EL (cell line): Measurements from ENCODE around the gene MRPL1.
"Not testable (repeated sequence)": the region's sequence is repeated elsewhere in the genome, so short reads cannot be mapped to it uniquely, and the experiment has no call there.

Source experiments
- DNase-seq: peaks from one replicate; pipeline ENCODE4 v3.0.0-alpha.2; 2016

MRPL1 gene

DNA sequence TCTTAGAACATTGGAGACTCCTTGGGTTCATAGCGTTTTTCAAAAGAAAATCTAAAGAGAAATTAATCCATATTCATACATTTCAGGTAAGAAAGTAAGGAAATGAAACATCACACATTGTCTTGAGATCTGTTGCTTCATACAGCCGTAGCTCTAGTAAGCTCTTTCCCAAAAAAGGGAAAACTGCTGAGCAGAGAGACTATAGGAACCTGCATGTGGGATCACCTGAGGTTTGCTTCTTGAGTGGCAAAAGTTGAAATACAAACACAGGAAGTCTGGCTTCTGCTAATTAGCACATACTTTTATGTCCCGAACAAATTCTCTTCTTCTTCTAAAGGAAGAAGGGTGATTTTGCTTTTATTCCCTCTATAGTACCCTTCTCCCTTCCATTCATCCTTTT, 57.7 kb downstream of the MRPL1 start:
- no peak for DNase-seq

DNA sequence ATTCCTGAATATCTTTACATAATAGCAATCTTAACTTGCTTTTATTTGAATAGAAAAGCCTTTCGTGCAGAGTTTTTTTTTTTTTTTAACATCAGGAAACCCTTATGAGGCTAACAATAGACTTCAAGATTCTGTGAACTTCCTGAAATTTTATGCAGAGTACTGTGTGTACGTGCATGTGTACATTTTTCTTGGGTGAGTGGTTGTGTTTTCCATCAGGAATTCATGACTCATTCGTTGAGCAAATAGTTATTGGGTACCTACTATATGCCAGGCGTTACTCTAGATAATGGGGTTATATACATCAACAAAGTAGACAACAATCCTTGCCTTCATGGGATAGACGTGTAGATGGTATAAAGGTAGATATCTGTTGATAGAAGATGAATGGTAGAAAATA, 59.1 kb downstream of the MRPL1 start:
- DNase-seq, result peak; percentile 91

DNA sequence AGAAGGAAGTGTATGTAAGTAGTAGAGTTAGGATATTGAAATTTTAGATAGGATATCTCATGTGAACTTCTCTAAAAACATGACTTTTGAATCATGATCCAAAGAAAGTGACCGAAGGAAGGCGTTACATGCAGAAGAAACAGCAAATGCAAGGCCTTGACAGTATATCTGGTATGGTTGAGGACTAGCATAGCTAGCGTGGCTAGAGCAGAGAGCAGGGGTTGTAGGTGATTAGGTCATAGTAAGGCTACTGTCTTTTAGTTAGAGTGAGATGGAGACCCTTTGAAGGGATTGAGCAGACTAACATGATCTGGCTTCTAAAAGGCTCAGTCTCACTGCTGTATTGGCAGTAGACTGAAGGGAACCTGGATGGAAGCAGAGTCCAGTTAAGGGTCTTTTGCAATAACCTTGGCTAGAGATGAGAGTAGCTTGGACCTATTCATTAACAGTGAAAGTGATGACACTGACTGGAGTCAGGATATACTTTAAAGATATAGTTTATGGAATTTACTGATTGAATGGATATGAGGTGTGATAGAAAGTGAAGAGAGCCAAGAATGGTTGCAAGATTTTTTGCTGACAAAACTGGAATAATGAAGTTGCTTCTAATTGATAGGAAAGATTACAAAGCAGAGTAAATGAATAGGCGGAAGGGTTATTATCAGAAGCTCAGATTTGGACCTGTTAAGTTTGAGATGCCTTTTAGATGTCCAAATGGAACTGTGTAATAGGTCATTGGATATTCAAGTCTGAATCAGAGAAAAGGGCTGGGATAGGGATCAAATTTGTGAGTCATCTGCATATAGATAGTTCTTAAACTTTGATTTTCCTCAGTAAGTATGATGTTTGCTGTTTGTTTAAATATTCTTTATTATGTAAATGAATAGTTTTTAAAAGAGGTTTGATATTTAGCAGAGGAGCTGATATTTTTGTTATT, 59.8 kb downstream of the MRPL1 start:
- DNase-seq, result peak; percentile 47

DNA sequence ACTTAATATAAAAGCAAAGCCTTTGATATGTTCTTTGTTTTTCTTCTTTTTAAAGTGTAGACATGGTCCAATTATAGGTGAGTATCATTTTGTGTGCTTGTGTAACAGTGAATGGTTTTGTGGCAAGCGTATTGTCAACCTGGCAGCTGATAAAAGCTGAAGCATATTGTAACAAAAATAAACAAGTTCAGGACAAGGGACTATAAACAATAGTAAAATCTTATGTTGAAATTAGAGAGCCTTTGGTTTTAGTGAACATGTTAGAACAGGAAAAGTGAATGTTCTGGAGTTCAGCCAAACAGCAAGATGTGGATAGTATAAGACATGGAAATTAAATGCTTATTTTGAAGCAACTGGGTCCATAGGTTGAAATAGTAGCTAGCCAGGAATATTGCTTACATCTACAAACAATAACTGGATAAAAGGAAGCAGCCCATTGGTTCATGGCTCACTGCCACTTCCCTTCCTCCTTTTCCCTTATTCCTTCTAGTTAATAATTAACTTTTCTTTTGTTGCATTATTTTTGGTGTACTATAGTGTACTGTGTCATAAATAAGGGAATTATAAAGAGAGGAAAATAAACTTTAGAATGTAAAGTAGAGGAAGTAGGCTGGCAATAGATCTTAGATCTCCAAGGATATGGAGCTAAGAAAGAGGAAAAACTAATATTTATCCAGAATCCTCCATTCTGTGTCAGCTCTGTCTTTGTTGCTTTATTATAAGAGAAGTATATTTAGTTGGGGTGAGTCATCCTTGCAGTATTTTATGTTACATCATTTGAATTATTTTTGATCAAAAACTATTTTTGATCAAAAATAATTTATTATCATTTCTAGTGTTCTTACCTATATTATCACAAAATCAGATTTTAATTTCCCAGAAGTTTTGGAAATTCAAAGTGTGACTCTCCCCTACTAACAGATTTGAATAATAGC, 65.6 kb downstream of the MRPL1 start:
- peak; percentile 12 for DNase-seq

DNA sequence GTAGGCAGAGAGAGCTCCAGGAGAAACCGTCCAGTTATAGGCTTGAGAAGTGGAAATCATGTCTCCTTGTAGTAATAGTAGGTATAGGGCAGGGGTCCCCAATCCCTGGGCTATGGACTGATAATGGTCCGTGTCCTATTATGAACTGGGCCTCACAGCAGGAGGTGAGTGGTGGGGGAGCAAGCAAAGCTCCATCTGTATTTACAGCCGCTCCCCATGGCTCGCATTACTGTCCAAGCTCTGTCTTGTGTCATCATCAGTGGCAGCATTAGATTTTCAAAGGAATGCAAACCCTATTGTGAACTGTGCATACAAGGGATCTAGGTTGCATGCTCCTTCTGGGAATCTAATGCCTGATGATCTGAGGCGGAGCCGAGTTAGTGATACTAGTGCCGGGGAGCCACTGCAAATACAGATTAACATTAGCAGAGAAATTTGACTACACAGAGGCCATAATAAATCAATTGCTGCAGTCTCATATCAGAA, 67.6 kb downstream of the MRPL1 start:
- no peak for DNase-seq

DNA sequence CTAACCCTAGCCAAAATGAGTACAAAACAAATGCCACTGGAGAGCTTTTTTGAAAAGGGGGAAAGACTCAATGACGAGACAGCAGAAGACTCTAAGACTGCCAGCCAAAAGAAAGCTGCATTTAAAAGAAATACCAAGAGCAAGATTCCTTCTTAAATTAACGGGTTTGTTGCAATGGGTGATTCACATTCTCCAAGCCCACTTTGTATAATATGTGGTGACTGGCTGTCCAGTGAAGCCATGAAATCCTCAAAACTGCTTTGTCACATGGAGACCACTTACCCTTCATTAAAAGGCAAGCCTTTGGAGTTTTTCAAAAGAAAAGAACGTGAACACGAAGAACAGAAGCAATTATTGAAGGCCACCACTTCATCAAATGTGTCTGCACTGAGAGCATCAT, 68.2 kb downstream of the MRPL1 start:
- no peak for DNase-seq

DNA sequence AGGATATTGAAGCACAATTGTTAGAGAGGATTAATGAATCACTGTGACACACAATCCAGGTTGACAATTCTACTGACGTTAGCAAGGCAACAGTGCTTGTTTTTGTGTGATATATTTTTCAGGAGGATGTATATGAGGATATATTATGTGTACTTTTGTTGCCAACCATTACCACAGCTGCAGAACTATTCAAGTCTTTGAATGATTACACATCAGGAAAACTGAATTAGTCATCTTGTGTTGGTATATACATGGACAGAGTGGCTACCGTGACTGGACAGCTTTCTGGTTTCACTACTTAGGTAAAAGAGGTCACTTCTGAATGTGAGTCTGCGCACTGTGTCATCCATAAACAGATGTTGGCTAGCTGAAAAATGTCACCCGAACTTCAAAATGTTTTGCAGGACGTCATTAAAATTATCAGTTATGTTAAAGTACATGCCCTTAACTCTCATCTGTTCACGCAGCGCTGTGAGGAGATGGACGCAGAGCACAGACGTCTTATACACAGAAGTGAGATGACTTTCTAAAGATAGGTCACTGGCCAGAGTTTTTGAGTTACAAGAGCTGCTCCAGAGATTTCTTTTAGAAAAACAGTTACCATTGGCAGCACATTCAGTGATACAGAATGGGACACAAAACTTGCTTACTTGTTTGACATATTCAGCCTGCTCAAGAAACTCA, 69.0 kb downstream of the MRPL1 start:
- peak; percentile 67 for DNase-seq

DNA sequence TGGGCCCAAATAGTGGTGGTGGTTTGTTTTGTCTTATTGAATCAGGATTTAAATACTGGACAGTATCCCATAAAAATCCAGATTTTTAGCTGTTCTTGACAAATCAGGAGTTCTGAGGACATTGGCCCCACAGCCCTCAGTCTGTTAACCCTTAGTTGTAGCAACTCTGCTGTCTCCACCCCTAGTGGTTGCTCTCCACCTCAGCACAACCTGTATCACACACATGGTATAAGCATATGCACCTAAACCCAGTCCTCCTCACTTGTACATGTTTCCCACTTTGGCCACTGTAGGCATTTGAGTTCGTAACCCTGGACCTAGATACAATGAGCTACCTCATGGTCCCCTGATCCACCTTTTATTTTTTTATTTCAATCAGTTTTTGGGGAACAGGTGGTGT, 75.9 kb downstream of the MRPL1 start:
- no peak for DNase-seq

DNA sequence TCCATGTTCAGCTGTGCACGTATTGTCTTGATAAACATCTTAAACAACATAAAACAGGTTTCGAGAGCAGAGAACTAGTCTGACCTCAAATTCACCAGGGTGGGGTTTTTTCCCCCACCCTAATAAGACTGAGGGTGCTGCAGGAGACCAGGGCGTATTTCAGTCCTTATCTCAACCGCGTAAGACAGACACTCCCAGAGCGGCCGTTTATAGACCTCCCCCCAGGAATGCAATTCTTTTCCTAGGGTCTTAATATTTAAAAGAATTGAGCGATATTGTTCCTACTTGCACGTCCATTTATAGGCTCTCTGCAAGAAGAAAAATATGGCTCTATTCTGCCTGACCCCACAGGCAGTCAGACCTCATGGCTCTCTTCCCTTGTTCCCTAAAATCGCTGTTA, 83.3 kb downstream of the MRPL1 start:
- DNase-seq, result not testable (repeated sequence)

DNA sequence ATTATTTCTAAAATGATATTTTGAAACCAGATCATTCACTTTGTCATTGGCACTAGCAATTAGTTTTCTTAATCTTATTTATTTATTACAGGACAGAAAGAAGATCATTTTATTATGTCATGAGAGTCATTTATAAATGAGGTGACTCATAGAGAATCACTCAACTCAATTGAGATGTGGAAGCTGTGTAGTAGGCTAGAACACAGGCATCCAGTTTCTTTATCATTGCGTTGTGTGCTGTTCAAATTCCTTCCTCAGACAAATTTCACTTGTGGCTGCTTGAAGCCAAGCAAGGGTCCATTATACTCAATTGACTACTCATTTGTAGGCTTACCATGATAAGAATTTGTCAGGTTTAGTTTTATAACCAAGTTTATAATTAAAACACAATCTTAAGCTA, 87.6 kb downstream of the MRPL1 start:
- DNase-seq, result no peak

DNA sequence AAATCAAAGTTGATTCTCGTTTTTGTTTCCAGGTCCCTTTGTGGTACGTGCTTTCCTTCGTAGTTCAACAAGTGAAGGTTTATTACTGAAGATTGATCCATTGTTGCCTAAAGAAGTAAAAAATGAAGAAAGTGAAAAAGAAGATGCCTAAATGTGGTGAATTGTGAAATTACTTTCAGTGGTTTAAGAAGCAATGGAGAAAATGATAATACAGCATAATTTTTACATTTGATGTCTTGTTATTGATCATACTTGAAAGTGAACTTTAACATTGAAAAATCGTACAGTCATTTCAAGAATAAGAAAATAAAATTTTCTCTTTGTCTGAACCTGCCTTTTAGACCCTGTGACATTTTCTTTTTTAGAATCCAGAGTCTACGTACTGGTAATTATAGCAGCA, 89.8 kb downstream of the MRPL1 start:
- DNase-seq, result no peak

DNA sequence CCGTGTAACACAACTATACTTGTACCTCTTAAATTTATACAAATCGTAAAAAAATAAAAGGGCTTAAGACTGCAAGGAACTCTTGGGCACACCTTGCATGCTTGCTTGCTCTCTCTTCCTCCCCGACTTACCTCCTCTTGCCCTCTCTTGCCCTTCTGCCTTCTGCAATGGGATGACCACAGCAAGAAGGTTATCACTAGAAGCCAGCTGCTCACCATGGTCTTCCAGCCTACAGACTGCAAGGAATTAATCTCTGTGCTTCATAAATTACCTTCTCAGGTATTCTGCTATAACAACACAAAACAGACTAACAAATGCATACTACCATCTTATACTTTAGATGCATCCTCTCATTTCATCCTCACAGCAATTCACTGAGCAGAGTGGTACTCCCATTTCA, 92.1 kb downstream of the MRPL1 start:
- DNase-seq, result no peak

DNA sequence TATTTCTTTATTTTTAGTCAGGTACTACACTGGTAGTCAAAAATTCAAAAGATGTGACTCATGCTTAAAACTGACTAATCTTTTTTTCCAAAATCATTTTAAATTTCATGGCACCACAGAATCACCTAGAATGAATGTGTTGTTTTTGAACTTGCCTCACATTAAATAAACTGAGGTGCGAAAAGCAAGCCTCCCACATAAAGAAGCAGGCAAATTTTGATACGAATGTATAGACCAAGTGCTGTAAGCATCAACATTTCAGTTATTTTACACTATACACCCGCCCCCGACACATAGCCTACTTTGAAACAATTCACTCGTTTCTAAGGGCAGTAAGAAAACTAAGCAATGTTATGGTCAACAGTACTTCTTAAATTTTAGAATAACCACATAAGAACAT, 94.3 kb downstream of the MRPL1 start:
- no peak for DNase-seq

DNA sequence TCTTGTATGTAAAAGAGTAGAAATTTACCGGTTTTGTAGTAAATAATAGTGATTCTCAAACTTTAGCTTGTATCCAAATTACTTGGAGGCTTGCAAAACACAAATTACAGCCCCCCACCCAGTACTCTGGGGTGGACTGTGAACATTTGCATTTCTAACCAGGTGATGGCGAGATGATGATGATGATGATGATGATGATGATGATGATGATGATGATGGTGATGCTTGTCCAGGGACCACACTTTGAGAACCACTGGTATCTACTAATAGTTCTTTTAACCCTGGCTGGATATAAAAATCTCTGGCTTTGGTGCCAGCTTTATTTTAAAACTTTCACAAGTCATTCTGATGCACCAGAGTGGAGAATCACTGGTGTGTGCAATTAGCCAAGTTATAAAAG, 96.3 kb downstream of the MRPL1 start:
- DNase-seq, result no peak

DNA sequence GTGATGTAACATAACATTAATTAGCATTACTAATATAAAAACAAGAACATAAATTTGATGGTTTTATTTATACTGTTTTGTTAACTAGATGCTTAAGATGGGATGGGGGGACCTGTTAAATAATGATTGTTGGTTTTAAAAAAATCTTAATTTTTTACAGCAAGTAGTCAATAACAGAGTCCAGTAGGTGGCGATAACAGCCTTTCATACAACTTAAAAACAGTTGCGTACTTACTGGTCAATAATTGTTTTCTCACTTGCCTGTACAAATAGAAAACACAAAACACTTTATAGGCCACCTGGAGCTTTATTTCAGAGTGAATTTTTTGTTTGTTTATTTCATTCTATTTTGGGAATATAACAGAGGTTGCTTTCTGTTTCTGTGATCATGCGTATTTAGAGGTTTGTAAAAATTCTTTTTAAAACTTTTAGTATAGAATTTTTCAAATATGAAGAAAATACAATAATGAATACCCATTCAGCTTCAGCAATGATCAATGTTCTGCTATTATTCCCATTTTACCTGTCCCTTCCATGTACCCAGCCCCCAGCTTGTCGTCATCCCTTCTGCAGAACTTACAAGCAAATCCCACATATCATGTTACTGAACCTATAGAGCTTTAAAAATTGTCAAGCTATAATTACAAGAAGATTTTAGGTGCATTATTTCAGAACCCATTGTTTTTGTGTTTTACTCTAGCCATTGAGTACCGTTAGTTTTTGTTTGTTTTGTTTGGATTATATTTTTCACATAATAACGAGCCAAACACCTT, 97.1 kb downstream of the MRPL1 start:
- DNase-seq, result peak; percentile 30

DNA sequence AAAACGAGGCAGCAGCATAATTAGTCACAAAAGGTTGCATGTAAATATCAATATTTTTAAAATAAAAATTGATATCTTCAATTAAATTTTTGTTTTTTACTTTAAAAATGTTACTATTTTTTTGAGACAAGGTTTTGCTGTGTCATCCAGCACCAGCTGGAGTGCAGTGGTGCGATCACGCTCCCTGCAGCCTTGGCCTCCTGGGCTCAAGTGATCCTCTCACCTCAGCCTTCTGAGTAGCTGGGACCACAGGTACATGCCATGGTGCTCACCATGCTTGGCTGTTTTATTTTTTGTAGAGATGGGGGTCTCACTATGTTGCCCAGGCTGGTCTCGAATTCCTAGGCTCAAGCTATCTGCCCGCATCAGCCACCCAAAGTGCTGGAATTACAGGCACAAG, 97.7 kb downstream of the MRPL1 start:
- no peak for DNase-seq

DNA sequence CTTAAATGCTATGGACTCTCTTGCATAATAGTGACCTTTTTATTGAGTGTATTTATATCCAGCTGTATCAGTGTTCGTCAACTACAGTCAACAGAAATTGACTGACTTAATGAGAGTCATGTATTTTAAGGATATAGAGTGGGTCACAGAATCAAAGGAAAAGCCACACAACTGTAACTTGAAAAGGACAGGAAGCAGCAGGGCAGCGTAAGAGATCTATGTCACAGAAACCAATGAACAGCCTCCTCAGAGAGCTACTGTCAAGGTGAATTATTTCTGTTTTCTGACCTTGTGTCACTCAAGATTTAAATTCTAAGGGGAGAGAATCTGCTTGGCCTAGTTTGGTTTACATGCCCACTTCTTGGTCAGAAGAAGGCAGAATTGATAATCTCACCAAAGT, 100.4 kb downstream of the MRPL1 start:
- no peak for DNase-seq

DNA sequence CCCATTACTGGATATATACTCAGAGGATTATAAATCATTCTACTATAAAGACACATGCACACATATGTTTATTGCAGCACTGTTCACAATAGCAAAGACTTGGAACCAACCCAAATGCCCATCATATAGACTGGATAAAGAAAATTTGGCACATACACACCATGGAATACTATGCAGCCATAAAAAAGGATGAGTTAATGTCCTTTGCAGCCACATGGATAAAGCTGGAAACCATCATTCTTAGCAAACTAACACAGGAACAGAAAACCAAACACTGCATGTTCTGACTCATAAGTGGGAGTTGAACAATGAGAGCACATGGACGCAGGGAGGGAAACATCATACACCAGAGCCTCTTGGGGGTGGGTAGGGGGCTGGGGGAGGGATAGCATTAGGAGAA, 111.0 kb downstream of the MRPL1 start:
- DNase-seq, result not testable (repeated sequence)

DNA sequence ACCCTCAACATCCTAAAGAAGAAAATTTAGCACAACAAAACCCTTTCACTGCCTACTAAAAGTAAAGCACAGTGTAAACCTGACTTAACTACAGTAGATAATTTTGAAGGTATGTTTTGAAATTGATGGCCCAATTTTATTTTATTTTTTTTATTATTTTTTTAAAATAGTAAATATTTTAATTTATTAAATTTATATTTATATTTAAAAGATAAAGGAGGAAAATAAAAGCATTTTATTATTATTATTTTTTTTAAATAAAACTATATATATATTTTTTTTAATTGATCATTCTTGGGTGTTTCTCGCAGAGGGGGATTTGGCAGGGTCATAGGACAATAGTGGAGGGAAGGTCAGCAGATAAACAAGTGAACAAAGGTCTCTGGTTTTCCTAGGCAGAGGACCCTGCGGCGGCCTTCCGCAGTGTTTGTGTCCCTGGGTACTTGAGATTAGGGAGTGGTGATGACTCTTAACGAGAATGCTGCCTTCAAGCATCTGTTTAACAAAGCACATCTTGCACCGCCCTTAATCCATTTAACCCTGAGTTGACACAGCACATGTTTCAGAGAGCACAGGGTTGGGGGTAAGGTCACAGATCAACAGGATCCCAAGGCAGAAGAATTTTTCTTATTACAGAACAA, 120.4 kb downstream of the MRPL1 start:
- DNase-seq, result not testable (repeated sequence)

DNA sequence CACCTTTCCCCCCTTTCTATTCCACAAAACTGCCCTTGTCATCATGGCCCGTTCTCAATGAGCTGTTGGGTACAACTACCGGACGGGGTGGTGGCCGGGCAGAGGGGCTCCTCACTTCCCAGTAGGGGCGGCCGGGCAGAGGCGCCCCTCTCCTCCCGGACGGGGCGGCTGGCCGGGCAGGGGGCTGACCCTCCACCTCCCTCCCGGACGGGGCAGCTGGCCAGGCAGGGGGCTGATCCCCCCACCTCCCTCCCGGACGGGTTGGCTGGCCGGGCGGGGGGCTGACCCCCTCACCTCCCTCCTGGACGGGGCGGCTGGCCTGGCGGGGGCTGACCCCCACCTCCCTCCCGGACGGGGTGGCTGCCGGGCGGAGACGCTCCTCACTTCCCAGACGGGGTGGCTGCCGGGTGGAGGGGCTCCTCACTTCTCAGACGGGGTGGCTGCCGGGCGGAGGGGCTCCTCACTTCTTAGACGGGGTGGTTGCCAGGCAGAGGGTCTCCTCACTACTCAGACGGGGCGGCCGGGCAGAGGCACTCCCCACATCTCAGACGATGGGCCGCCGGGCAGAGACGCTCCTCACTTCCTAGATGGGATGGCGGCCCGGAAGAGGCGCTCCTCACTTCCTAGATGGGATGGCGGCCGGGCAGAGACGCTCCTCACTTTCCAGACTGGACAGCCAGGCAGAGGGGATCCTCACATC, 121.1 kb downstream of the MRPL1 start:
- DNase-seq, result not testable (repeated sequence)

DNA sequence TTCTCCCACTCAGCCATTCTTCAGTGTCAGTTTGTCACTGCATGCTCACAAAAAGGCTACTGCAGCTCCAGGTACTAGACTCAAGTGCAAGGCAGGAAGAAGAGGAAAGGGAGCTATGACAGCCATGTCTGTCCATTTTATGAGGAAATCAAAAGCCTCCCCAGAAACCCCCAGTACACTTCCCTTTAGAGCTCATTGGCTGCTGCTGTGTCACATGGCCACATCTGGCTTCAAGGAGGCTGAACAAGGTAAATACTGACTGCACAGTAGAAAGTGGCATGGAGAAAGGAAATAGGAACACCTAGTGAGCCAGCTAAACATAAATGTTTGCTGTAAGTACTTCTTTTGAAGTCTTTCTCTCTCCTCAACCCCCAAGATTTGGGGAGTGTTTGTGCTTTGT, 127.3 kb downstream of the MRPL1 start:
- no peak for DNase-seq
